Gastroesophageal sphincter (tissue), 4 donors: ENCODE data around the gene THTPA. TPM values are rescaled to one million over a fixed set of nuclear protein-coding genes. Genes with fewer than 3 reads are reported as not detected.

Source experiments
- ATAC-seq: fragments of 150-250 bp; one replicate; pipeline ENCODE4 v1.9.1; 2016; ENCODE audit warnings: mild to moderate bottlenecking, moderate library complexity
- H3K27ac ChIP-seq, 4 donors: fragments of 200-600 bp; sonication (generic) in 3 of 4; 1 replicate in 3 of 4; 2 replicates in 1 of 4; pipeline ENCODE4 v1.5.1; 2016 to 2019
- H3K27me3 ChIP-seq: fragments of 200-600 bp; sonication (generic); one replicate; pipeline ENCODE4 v1.5.1; 2019
- H3K36me3 ChIP-seq, 2 donors: fragments of 200-600 bp; sonication (generic); one replicate each; pipeline ENCODE4 v1.5.1; 2019; ENCODE audit warnings: control low read depth in 1 of 2
- H3K4me1 ChIP-seq, 3 donors: fragments of 200-600 bp; sonication (generic); 1 replicate in 2 of 3; 2 replicates in 1 of 3; pipeline ENCODE4 v1.5.1; 2016 to 2019; ENCODE audit warnings: control low read depth in 2 of 3
- H3K4me3 ChIP-seq, 2 donors: fragments of 200-600 bp; sonication (generic); one replicate each; pipeline ENCODE4 v1.5.1; 2019; ENCODE audit warnings: mild to moderate bottlenecking in 1 of 2, moderate library complexity in 1 of 2
- H3K9me3 ChIP-seq, 3 donors: fragments of 200-600 bp; sonication (generic); one replicate each; pipeline ENCODE4 v1.5.1; 2017 to 2019; ENCODE audit warnings: control low read depth in 2 of 3
- EP300 ChIP-seq: sonication (generic); formaldehyde crosslinking; IDR thresholded peaks from one replicate; pipeline ENCODE4 v1.6.1; 2017; ENCODE audit warnings: antibody characterized with exemption, mild to moderate bottlenecking
- POLR2A ChIP-seq, 2 donors: fragments of 450-650 bp; IDR thresholded peaks; one replicate each; pipeline ENCODE4 v1.6.1; 2017; ENCODE audit warnings: antibody characterized with exemption in 2 of 2, mild to moderate bottlenecking in 2 of 2, moderate library complexity in 1 of 2
- POLR2AphosphoS5 ChIP-seq: sonication (generic); formaldehyde crosslinking; IDR thresholded peaks from one replicate; pipeline ENCODE4 v1.6.1; 2017; ENCODE audit warnings: antibody characterized with exemption
- WGBS, 2 donors: methylation state at CpG; one replicate each; pipeline ENCODE4 v1.1.5; 2018; ENCODE audit warnings: low coverage in 1 of 2; 5-methylcytosine and 5-hydroxymethylcytosine counted together
- total RNA-seq, 4 donors: library from RNA; depleted of rRNA; stranded (reverse); fragments of >200 nt; gene quantifications; one replicate each; pipeline ENCODE4 v1.1.0, GENCODE V29; 2016
- TF ChIP-seq, protein P1 (sequence below), 4 experiments: fragments of 200-600 bp in 2 of 4; fragments of 450-650 bp in 2 of 4; sonication (generic) in 1 of 4; IDR thresholded peaks; one replicate each; pipeline ENCODE4 v1.5.1; 2017 to 2019; ENCODE audit warnings: antibody characterized with exemption in 4 of 4, mild to moderate bottlenecking in 2 of 4, moderate library complexity in 2 of 4

THTPA gene
- total RNA-seq, 4 donors from 2014 or later = 17.7 to 28.8 (median 21.3) TPM

DNA sequence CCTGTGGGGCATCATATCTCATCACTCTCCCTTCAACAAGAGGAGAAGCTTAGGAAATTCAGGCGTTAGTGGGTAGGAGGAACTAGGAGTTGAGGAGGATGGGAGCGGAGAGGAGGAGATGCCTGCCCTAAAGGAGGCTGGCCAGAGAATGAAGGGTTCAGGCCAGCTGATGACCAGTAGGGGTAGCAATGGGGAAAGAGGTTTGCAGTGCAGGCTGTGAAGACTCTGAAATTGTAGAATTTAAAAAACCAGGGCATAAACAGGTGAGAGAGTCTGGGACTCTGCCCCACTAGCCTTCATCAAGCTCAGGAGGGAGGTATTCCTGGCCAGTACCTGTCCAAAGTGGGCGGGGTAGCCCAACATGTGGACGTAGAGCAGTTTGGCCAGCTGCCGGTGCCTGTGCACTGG lies 10.7 kb downstream of the THTPA start:
- H3K9me3 ChIP-seq = no peaks in the 10 kb centered on the region
- no peak for ATAC-seq
- peaks cover 0 to 31% (median 0%) of the 10 kb centered on the region in 3 donors for H3K4me1 ChIP-seq
- 5% methylated on average over 4 of the region's 5 CpGs; no CpG with 5 or more reads in 1 of the 2 donors for WGBS, 2 donors
- TF ChIP-seq POLR2A (IDR thresholded peaks at IDR 0.05) (no peak), POLR2AphosphoS5 (no peak), EP300 (no peak)
- TF ChIP-seq, protein P1, sequence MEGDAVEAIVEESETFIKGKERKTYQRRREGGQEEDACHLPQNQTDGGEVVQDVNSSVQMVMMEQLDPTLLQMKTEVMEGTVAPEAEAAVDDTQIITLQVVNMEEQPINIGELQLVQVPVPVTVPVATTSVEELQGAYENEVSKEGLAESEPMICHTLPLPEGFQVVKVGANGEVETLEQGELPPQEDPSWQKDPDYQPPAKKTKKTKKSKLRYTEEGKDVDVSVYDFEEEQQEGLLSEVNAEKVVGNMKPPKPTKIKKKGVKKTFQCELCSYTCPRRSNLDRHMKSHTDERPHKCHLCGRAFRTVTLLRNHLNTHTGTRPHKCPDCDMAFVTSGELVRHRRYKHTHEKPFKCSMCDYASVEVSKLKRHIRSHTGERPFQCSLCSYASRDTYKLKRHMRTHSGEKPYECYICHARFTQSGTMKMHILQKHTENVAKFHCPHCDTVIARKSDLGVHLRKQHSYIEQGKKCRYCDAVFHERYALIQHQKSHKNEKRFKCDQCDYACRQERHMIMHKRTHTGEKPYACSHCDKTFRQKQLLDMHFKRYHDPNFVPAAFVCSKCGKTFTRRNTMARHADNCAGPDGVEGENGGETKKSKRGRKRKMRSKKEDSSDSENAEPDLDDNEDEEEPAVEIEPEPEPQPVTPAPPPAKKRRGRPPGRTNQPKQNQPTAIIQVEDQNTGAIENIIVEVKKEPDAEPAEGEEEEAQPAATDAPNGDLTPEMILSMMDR (IDR thresholded peaks at IDR 0.05) = no peak
- H3K36me3 ChIP-seq = peaks cover 0 to 15% of the 10 kb centered on the region in 2 donors
- peak overlapping the region; percentile 53 to 72 for H3K4me3 ChIP-seq
- H3K27ac ChIP-seq = peak overlapping the region in 3 of 4 donors; percentile 61 to 78 (median 75)
- peaks cover 14% of the 10 kb centered on the region for H3K27me3 ChIP-seq

DNA sequence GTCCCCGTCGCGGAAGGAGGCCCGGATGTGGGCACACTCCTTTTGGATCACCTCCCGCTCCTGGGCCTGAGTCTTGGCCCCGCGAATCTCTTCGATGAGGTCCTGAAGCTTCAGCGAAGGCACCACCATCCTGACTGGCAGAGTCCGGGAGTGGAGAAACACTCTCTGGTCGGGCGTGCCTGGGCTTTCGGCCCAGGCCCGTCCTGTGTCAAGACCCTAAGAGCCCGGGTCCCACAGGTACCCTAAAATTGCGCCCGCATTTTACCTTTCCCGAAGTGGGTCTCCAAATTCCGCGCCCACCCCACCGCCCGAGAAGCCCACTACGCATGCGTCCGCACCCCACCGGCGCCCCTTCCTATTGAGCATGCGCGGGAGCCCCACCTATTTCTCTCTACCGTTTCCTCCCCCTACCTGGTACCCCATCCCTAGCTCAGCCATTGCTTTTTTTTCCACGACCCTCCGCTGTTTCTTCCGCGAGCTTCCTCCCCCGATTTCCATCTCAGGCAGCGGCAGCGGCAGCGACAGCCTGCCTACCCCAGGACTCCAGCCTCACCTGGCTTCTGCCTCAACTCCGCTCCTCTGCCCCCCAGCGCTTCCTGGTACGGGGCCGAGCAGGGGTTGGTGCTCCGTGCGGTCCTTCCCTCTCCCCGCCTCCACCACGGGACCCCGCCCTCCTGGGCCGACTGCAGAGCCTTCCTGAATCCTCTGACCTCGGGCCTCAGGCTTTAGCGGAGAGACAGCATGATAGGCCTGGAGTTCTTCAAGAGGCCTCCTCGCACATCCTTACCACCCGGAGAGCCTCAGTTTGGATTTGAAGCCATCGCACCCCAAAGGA lies 11.3 kb downstream of the THTPA start, which contains the start of gene AP1G2:
Gene AP1G2 (minus strand): TSS at position 606 of the 835 bp plus-strand sequence. CDS start 477 bp downstream, at position 129.
- TF ChIP-seq, protein P1 (IDR thresholded peaks at IDR 0.05) = no peak
- TF ChIP-seq EP300 = no peak
- TF ChIP-seq POLR2AphosphoS5 = peak; percentile 7
- peak in 1 of 2 donors; percentile 22 for TF ChIP-seq POLR2A (IDR thresholded peaks at IDR 0.05)
- Histone ChIP-seq H3K9me3 (no peaks in the 10 kb centered on the region), H3K4me3 (peak within 1 kb of the TSS; percentile 53 to 72), H3K36me3 (peaks cover 0 to 9% of the 10 kb centered on the region in 2 donors), H3K27me3 (peaks cover 20% of the 10 kb centered on the region), H3K27ac (peak within 1 kb of the TSS in 3 of 4 donors; percentile 61 to 78 (median 75)), H3K4me1 (peaks cover 0 to 31% (median 0%) of the 10 kb centered on the region in 3 donors)
- WGBS, 2 donors = 3 to 4% methylated on average over 25 to 33 of the region's 53 CpGs
- peak; percentile 83 for ATAC-seq

DNA sequence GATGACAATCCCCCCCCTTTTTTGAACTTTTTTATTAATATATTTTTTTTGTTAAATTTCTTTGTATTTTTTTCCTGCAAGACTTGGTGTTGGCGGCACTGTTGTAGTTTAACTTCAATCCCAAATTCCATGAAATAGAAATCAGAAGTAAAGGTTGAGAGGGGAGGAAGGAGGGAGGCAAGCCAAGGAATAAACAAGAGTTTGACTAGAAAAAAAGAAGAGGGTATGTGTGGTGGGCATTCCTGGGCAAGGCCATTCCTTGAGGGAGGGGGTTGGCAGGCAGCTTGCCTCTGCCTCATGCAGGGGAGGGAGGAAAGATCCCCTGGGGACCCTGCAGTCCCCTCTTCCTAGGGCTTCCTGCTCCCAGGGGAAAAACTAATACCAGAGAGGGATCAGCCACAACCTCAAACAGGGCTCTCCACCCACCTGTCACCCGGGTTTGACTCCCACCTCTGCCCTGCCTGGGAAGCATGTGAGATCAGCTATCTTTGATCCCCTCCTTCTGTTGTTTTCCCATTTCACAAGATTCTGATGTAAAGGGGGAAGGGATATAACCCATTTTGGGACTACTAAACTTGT lies 12.0 kb downstream of the THTPA start:
- TF ChIP-seq EP300 (no peak), POLR2AphosphoS5 (no peak), POLR2A (IDR thresholded peaks at IDR 0.05) (no peak)
- TF ChIP-seq, protein P1 (IDR thresholded peaks at IDR 0.05) = no peak
- Histone ChIP-seq H3K9me3 (no peaks in the 10 kb centered on the region), H3K27me3 (peaks cover 27% of the 10 kb centered on the region), H3K4me3 (peak overlapping the region; percentile 53 to 72), H3K4me1 (peaks cover 0 to 24% (median 0%) of the 10 kb centered on the region in 3 donors), H3K27ac (peak overlapping the region in 3 of 4 donors; percentile 61 to 78 (median 75)), H3K36me3 (peaks cover 0 to 7% of the 10 kb centered on the region in 2 donors)
- 46% methylated on average over 1 of the region's 2 CpGs; no CpG with 5 or more reads in 1 of the 2 donors for WGBS, 2 donors
- ATAC-seq = no peak

DNA sequence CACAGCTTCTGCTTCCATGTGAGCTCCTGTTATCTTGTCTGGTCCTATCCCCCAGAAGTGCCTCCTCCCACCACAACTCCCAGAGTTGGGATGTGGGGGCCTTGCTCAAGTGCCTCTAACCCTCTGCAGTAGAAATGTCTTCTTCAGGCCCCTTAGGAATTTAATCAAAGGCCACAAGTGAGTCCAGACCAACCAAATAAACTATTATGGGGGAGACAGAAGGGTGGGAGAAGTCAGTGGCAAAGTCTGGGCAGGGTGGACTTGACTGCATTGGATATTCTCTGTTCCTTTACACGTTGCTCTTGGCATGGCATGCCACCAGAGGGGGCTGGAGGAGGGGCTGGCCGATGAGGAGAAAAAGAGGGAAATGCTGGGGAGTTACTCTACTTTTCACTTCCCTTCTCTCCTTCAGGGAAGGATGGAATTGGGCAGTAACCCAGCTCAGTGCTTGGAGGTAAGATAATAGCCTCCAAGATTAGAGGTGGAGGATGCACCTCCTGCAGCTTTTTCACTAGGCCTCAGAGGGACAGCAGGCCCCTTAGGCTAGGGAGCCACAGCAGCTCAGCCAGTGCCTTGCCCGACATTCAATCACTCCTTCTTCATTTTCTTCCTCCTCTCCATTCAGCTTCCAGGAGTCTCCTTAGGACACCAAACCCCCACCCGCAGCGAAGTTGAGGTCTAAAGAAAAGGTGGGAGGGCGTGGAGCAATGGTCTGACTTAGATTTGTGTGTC lies 12.7 kb downstream of the THTPA start:
- Histone ChIP-seq H3K27me3 (peaks cover 34% of the 10 kb centered on the region), H3K9me3 (no peaks in the 10 kb centered on the region), H3K4me1 (peaks cover 0 to 19% (median 0%) of the 10 kb centered on the region in 3 donors), H3K36me3 (peaks cover 0 to under 1% of the 10 kb centered on the region in 2 donors), H3K4me3 (no peak overlapping the region), H3K27ac (peak overlapping the region in 2 of 4 donors; percentile 61 to 78)
- 0 to 7% methylated on average over 2 of the region's 6 CpGs for WGBS, 2 donors
- ATAC-seq = no peak
- TF ChIP-seq, protein P1 (IDR thresholded peaks at IDR 0.05) = peak in 1 of 4 experiments; percentile 13
- TF ChIP-seq EP300 = no peak
- TF ChIP-seq POLR2A (IDR thresholded peaks at IDR 0.05) = no peak
